Measurements from ENCODE around the gene SYNE2. TPM values are rescaled to one million over a fixed set of nuclear protein-coding genes. Genes with fewer than 3 reads are reported as not detected.

Gene SYNE2
- total and polyA plus RNA-seq, 10 of the 15 experiments (the other 5 are each of a cell fraction or from before 2014, with no cell fraction given), result 2.1 to 52.7 (median 38.1) TPM

GRCh38 chr14:64123241-64123822 lies 270.5 kb downstream of the SYNE2 start:
- no peaks in the 10 kb centered on the region for H3K4me1 ChIP-seq (ENCODE audit: control insufficient read depth, insufficient read depth, low read length)
- H3K4me3 ChIP-seq, result no peak overlapping the region
- ChIA-PET RAD21 (ENCODE audit: unreplicated experiment) (no interaction called here), POLR2A (no interaction called here), SMC1A (ENCODE audit: uncharacterized antibody, unreplicated experiment) (interaction anchor here (0.8 to 1.2 kb wide), 3 partner anchors 30 to 172 kb away, joined by 3 read pairs; no protein-coding TSS in a partner anchor), CTCF (interaction anchor here (0.6 to 1.6 kb wide), 5 partner anchors 14 to 387 kb away, joined by 3 to 4 read pairs (median 3); no protein-coding TSS in a partner anchor)
- FAIRE-seq (no peak), ATAC-seq (no peak), DNase-seq (ENCODE audit: low read depth, low spot score) (no peak)
- H3K9me3 ChIP-seq (replicated peaks; ENCODE audit: control insufficient read depth, insufficient read depth, low read length), result no peaks in the 10 kb centered on the region
- H3K27me3 ChIP-seq (replicated peaks in 1 of 2; ENCODE audit: control insufficient read depth in 2 of 2, insufficient read depth in 2 of 2, low read length in 1 of 2), result no peaks in the 10 kb centered on the region
- no TSS peak for BruUV-seq (replicated peaks)
- H3K79me2 ChIP-seq (ENCODE audit: control insufficient read depth, insufficient read depth, low read length), result no peaks in the 10 kb centered on the region
- no peak overlapping the region for H3K9ac ChIP-seq (ENCODE audit: control insufficient read depth, insufficient read depth, low read length)
- no peak overlapping the region for H3K4me2 ChIP-seq (ENCODE audit: control insufficient read depth, insufficient read depth)
- H2AFZ ChIP-seq (ENCODE audit: control insufficient read depth, low read depth, low read length), result no peak overlapping the region
- intact Hi-C loops (cut with micrococcal nuclease; ENCODE audit: unreplicated experiment), result no loop called here
- H4K20me1 ChIP-seq (ENCODE audit: control insufficient read depth, insufficient read depth), result no peaks in the 10 kb centered on the region
- peaks cover 4 to 17% of the 10 kb centered on the region in 2 experiments for H3K36me3 ChIP-seq (ENCODE audit: control insufficient read depth in 2 of 2, insufficient read depth in 2 of 2, low read length in 1 of 2)
- in situ Hi-C loops (cut with MboI), result no loop called here
- WGBS (ENCODE audit: insufficient coverage, insufficient replicate concordance, low lambda C conversion rate, missing lambda C conversion rate), result 73% methylated on average over 5 of the region's 5 CpGs
- H3K27ac ChIP-seq (ENCODE audit: control insufficient read depth, insufficient read depth), result no peak overlapping the region
- no peak for TF ChIP-seq ZBTB11 (CRISPR knock-in tag; IDR thresholded peaks at IDR 0.05)
- no peak for TF ChIP-seq KDM1A (IDR thresholded peaks at IDR 0.05; ENCODE audit: borderline replicate concordance)
- no peak for TF ChIP-seq USF1 (IDR thresholded peaks at IDR 0.05; ENCODE audit: borderline replicate concordance, extremely low read length, insufficient read depth, low read depth, low read length)
- TF ChIP-seq BCL3 (IDR thresholded peaks at IDR 0.05; ENCODE audit: borderline replicate concordance, insufficient read depth, low read depth, low read length, poor library complexity, severe bottlenecking), result no peak
- TF ChIP-seq SMAD1 (IDR thresholded peaks at IDR 0.05; ENCODE audit: low read depth, partially characterized antibody), result no peak
- TF ChIP-seq IRF3 (IDR thresholded peaks at IDR 0.05), result no peak
- no peak for TF ChIP-seq POLR2AphosphoS5 (IDR thresholded peaks at IDR 0.05; ENCODE audit: low read length)
- no peak for TF ChIP-seq SKIL (IDR thresholded peaks at IDR 0.05; ENCODE audit: low read depth, poor library complexity, severe bottlenecking)
- no peak for TF ChIP-seq RELB (IDR thresholded peaks at IDR 0.05; ENCODE audit: low read depth)
- TF ChIP-seq CHD1 (IDR thresholded peaks at IDR 0.05; ENCODE audit: low read depth, low read length), result no peak
- TF ChIP-seq MYC (IDR thresholded peaks at IDR 0.05; ENCODE audit: insufficient read depth, insufficient read length, insufficient replicate concordance, low read length, severe bottlenecking), result no peak
